Measurements from ENCODE around the gene DOP1B. TPM values are rescaled to one million over a fixed set of nuclear protein-coding genes. Genes with fewer than 3 reads are reported as not detected.
A peak's percentile ranks its signal among the peaks of the same experiment; 100 is the strongest.
"Not testable (repeated sequence)": the region's sequence is repeated elsewhere in the genome, so short reads cannot be mapped to it uniquely, and the experiment has no call there.

DOP1B gene
- total and polyA plus RNA-seq, 10 of the 15 experiments (the other 5 are each of a cell fraction or from before 2014, with no cell fraction given) = 1.2 to 12.2 (median 4.3) TPM

GRCh38 chr21:36135391-36136102 is 21.1 kb upstream of the DOP1B start:
- no TSS peak for BruUV-seq (replicated peaks)

GRCh38 chr21:36139791-36140190 is 16.8 kb upstream of the DOP1B start:
- ChIA-PET SMC1A (ENCODE audit: uncharacterized antibody, unreplicated experiment) (interaction anchor here (0.6 kb wide), 1 partner anchor 496 kb away, joined by 4 read pairs; no protein-coding TSS in a partner anchor), POLR2A (interaction anchor here (0.6 to 0.7 kb wide), 4 partner anchors 19 to 389 kb away, joined by 3 to 9 read pairs (median 4); no protein-coding TSS in a partner anchor)
- in situ Hi-C loops (cut with MboI) = loop anchor here (5.0 kb wide), 1 partner anchor 193 kb away; no protein-coding TSS in a partner anchor

More at GRCh38 chr21:36135391-36136102, 21.1 kb upstream of the DOP1B start:
- no peak overlapping the region for H3K27ac ChIP-seq (ENCODE audit: control insufficient read depth, insufficient read depth)
- no peaks in the 10 kb centered on the region for H4K20me1 ChIP-seq (ENCODE audit: control insufficient read depth, insufficient read depth)
- H3K4me2 ChIP-seq (ENCODE audit: control insufficient read depth, insufficient read depth) = peak overlapping the region; percentile 100
- peak overlapping the region; percentile 1; the same call in 1 of the 2 replicates for H3K9ac ChIP-seq (ENCODE audit: control insufficient read depth, insufficient read depth, low read length)
- 1% methylated on average over 59 of the region's 60 CpGs for WGBS (ENCODE audit: insufficient coverage, insufficient replicate concordance, low lambda C conversion rate, missing lambda C conversion rate)
- POLR2A ChIA-PET = interaction anchor here (0.6 kb wide), 1 partner anchor 208 kb away, joined by 4 read pairs; no protein-coding TSS in a partner anchor
- TF ChIP-seq NKRF (conservative IDR thresholded peaks at IDR 0.05) (no peak), EGR1 (IDR thresholded peaks at IDR 0.05; ENCODE audit: borderline replicate concordance in 1 of 2, low read depth in 2 of 2, low read length in 2 of 2) (peak in 1 of 2 experiments; percentile 36; a peak in 1 of 3 replicates), EZH2 (IDR thresholded peaks at IDR 0.05; ENCODE audit: borderline replicate concordance, control insufficient read depth, low read depth, low read length) (no peak), PML (IDR thresholded peaks at IDR 0.05; ENCODE audit: low read length) (no peak), HDAC6 (IDR thresholded peaks at IDR 0.05; ENCODE audit: unreplicated experiment) (peak; percentile 67), PAX8 (IDR thresholded peaks at IDR 0.05) (no peak), CREB1 (IDR thresholded peaks at IDR 0.05; ENCODE audit: low read depth) (peak; percentile 27; the same call in 1 of the 2 replicates), EED (IDR thresholded peaks at IDR 0.05; ENCODE audit: low read depth) (no peak; the same call in 1 of the 2 replicates), ESRRA (IDR thresholded peaks at IDR 0.05; ENCODE audit: low read length) (no peak), CREM (IDR thresholded peaks at IDR 0.05; ENCODE audit: low read depth) (0 out of 2 replicates have a peak, but pooled peaks have one; percentile 27), POLR2AphosphoS5 (IDR thresholded peaks at IDR 0.05; ENCODE audit: low read length) (no peak), KLF5 (IDR thresholded peaks at IDR 0.05; ENCODE audit: partially characterized antibody) (no peak), POLR2A (IDR thresholded peaks at IDR 0.05; ENCODE audit: low read depth, low read length) (no peak), GATAD2B (conservative IDR thresholded peaks at IDR 0.05; ENCODE audit: low read depth) (0 out of 2 replicates have a peak, but pooled peaks have one; percentile 38)
- peaks cover 15% of the 10 kb centered on the region for H3K4me1 ChIP-seq (ENCODE audit: control insufficient read depth, insufficient read depth, low read length)
- no peak for FAIRE-seq
- DNase-seq (ENCODE audit: low read depth, low spot score) = no peak
- H3K9me3 ChIP-seq (replicated peaks; ENCODE audit: control insufficient read depth, insufficient read depth, low read length) = no peaks in the 10 kb centered on the region; the same call in 2 of the 3 replicates
- peak overlapping the region; percentile 76 for H2AFZ ChIP-seq (ENCODE audit: control insufficient read depth, low read depth, low read length)
- RAD21 ChIA-PET (ENCODE audit: unreplicated experiment) = interaction anchor here (1.2 kb wide), 1 partner anchor 195 kb away, joined by 3 read pairs; no protein-coding TSS in a partner anchor
- in situ Hi-C loops (cut with MboI) (no loop called here), intact Hi-C loops (cut with micrococcal nuclease; ENCODE audit: unreplicated experiment) (no loop called here)
- CTCF ChIA-PET = interaction anchor here (0.6 to 7.0 kb wide), 5 partner anchors 10 to 74 kb away, joined by 3 to 64 read pairs (median 6); no protein-coding TSS in a partner anchor
- ATAC-seq = peak; percentile 88
- H3K79me2 ChIP-seq (ENCODE audit: control insufficient read depth, insufficient read depth, low read length) = no peaks in the 10 kb centered on the region
- peaks cover 1 to 7% of the 10 kb centered on the region in 2 experiments; a peak in 3 of 4 replicates for H3K27me3 ChIP-seq (replicated peaks in 1 of 2; ENCODE audit: control insufficient read depth in 2 of 2, insufficient read depth in 2 of 2, low read length in 1 of 2)
- peak overlapping the region; percentile 73 for H3K4me3 ChIP-seq
- no peaks in the 10 kb centered on the region for H3K36me3 ChIP-seq (ENCODE audit: control insufficient read depth in 2 of 2, insufficient read depth in 2 of 2, low read length in 1 of 2)
- SMC1A ChIA-PET (ENCODE audit: uncharacterized antibody, unreplicated experiment) = interaction anchor here (0.8 to 1.0 kb wide), 2 partner anchors 26 to 94 kb away, joined by 3 read pairs; no protein-coding TSS in a partner anchor

More at GRCh38 chr21:36139791-36140190, 16.8 kb upstream of the DOP1B start:
- ATAC-seq; H3K4me2 ChIP-seq (ENCODE audit: control insufficient read depth, insufficient read depth); H3K27me3 ChIP-seq (replicated peaks in 1 of 2; ENCODE audit: control insufficient read depth in 2 of 2, insufficient read depth in 2 of 2, low read length in 1 of 2); H3K4me3 ChIP-seq; H3K79me2 ChIP-seq (ENCODE audit: control insufficient read depth, insufficient read depth, low read length); DNase-seq (ENCODE audit: low read depth, low spot score); H2AFZ ChIP-seq (ENCODE audit: control insufficient read depth, low read depth, low read length); H3K9me3 ChIP-seq (replicated peaks; ENCODE audit: control insufficient read depth, insufficient read depth, low read length); H3K36me3 ChIP-seq (ENCODE audit: control insufficient read depth in 2 of 2, insufficient read depth in 2 of 2, low read length in 1 of 2); H3K27ac ChIP-seq (ENCODE audit: control insufficient read depth, insufficient read depth); FAIRE-seq; H4K20me1 ChIP-seq (ENCODE audit: control insufficient read depth, insufficient read depth); H3K9ac ChIP-seq (ENCODE audit: control insufficient read depth, insufficient read depth, low read length); BruUV-seq (replicated peaks): not testable (repeated sequence)
- ChIA-PET CTCF (interaction anchor here (1.0 to 7.0 kb wide), 5 partner anchors 12 to 280 kb away, joined by 3 to 64 read pairs (median 5); no protein-coding TSS in a partner anchor), RAD21 (ENCODE audit: unreplicated experiment) (interaction anchor here (0.8 to 1.6 kb wide), 3 partner anchors 14 to 291 kb away, joined by 3 to 6 read pairs (median 4); no protein-coding TSS in a partner anchor)
- 49% methylated on average over 6 of the region's 13 CpGs for WGBS (ENCODE audit: insufficient coverage, insufficient replicate concordance, low lambda C conversion rate, missing lambda C conversion rate)
- peaks cover 11% of the 10 kb centered on the region for H3K4me1 ChIP-seq (ENCODE audit: control insufficient read depth, insufficient read depth, low read length)
- intact Hi-C loops (cut with micrococcal nuclease; ENCODE audit: unreplicated experiment) = loop anchor here (10.0 kb wide), 1 partner anchor 785 kb away; no protein-coding TSS in a partner anchor
